ENCODE measurements around the gene SETD2.

- TF ChIP-seq CTCF (IDR thresholded peaks at IDR 0.05; ENCODE audit: insufficient read depth, low read length): no peak
- no peak for TF ChIP-seq POLR2AphosphoS5 (IDR thresholded peaks at IDR 0.05; ENCODE audit: low read depth)
- no peak for TF ChIP-seq GABPA (IDR thresholded peaks at IDR 0.05; ENCODE audit: low read depth)
Measured at GRCh38 chr3:47079432-47079831, 84.5 kb downstream of the SETD2 start.

Data from HL-60 (cell line).